OCI-LY1 (cell line): ENCODE data around the gene FMNL1.

Source experiments
- H2AFZ ChIP-seq: fragments of 200-600 bp; sonication (generic), shearing (Covaris generic); 2 replicates; pipeline ENCODE4 v1.6.0; 2014; ENCODE audit warnings: antibody characterized with exemption, mild to moderate bottlenecking, low read length
- H3F3A ChIP-seq: fragments of 200-600 bp; sonication (generic), shearing (Covaris generic); 2 replicates; pipeline ENCODE4 v1.6.0; 2014; ENCODE audit warnings: mild to moderate bottlenecking, antibody characterized with exemption, low read length, moderate library complexity; ENCODE audit not compliant: insufficient read depth
- H3K27ac ChIP-seq: fragments of 200-600 bp; sonication (generic); 2 replicates; pipeline ENCODE4 v1.5.1; 2014; ENCODE audit warnings: low read length, mixed run types, mild to moderate bottlenecking, low read depth; ENCODE audit not compliant: poor library complexity, severe bottlenecking
- H3K27me3 ChIP-seq: fragments of 200-600 bp; sonication (generic); 2 replicates; pipeline ENCODE4 v1.6.0; 2014; ENCODE audit warnings: antibody characterized with exemption, mild to moderate bottlenecking, low read length, moderate library complexity; ENCODE audit not compliant: insufficient read depth
- H3K36me3 ChIP-seq: fragments of 200-600 bp; sonication (generic); 2 replicates; pipeline ENCODE4 v1.6.1; 2014; ENCODE audit warnings: mild to moderate bottlenecking, antibody characterized with exemption, low read length, moderate library complexity, mixed read lengths; ENCODE audit not compliant: insufficient read depth
- H3K4me1 ChIP-seq: fragments of 200-600 bp; sonication (generic); 2 replicates; pipeline ENCODE4 v1.5.1; 2014; ENCODE audit warnings: mild to moderate bottlenecking, low read length, moderate library complexity; ENCODE audit not compliant: insufficient read depth, severe bottlenecking
- H3K4me2 ChIP-seq: fragments of 200-600 bp; sonication (generic), shearing (Covaris generic); 2 replicates; pipeline ENCODE4 v1.6.1; 2014; ENCODE audit warnings: low read length
- H3K4me3 ChIP-seq: fragments of 200-600 bp; sonication (generic); 2 replicates; pipeline ENCODE4 v1.5.1; 2014; ENCODE audit warnings: low read length, low read depth, mild to moderate bottlenecking, mixed read lengths; ENCODE audit not compliant: poor library complexity, severe bottlenecking
- H3K79me2 ChIP-seq: fragments of 200-600 bp; shearing (Covaris generic); 2 replicates; pipeline ENCODE4 v1.6.1; 2016; ENCODE audit warnings: mixed run types, low read length, mixed read lengths; ENCODE audit not compliant: insufficient read depth
- H3K9ac ChIP-seq: fragments of 200-600 bp; sonication (generic), shearing (Covaris generic); 2 replicates; pipeline ENCODE4 v1.6.1; 2014; ENCODE audit warnings: mild to moderate bottlenecking, low read length, mixed read lengths
- H3K9me2 ChIP-seq: fragments of 200-600 bp; sonication (generic), shearing (Covaris generic); 2 replicates; pipeline ENCODE4 v1.6.1; 2014; ENCODE audit warnings: low read depth, mild to moderate bottlenecking, low read length, mixed read lengths
- H3K9me3 ChIP-seq: fragments of 200-600 bp; shearing (Covaris generic); 2 replicates; pipeline ENCODE4 v1.6.1; 2014; ENCODE audit warnings: low read length, mixed read lengths
- H4K20me1 ChIP-seq: fragments of 200-600 bp; sonication (generic), shearing (Covaris generic); 2 replicates; pipeline ENCODE4 v1.6.0; 2016; ENCODE audit warnings: mild to moderate bottlenecking, low read length; ENCODE audit not compliant: insufficient read depth
- CTCF ChIP-seq: fragments of 200-600 bp; sonication (generic), shearing (Covaris generic); IDR thresholded peaks from 2 replicates; pipeline ENCODE4 v1.5.1; 2017; ENCODE audit warnings: mild to moderate bottlenecking, antibody characterized with exemption, low read length, moderate library complexity, mixed read lengths
- EZH2 ChIP-seq: fragments of 200-600 bp; sonication (generic), shearing (Covaris generic); IDR thresholded peaks from 2 replicates; pipeline ENCODE4 v1.8.0; 2017; ENCODE audit warnings: borderline replicate concordance, mixed run types, mild to moderate bottlenecking, antibody characterized with exemption, low read length, moderate library complexity, mixed read lengths

FMNL1 gene

GRCh38 chr17:45172541-45173286 is 49.0 kb upstream of the FMNL1 start:
- Histone ChIP-seq H3K9me3 (no peaks in the 10 kb centered on the region), H3K27me3 (no peaks in the 10 kb centered on the region), H3K9me2 (no peaks in the 10 kb centered on the region), H3K79me2 (no peaks in the 10 kb centered on the region), H2AFZ (peak overlapping the region; percentile 94; the same call in 1 of the 2 replicates), H3K27ac (peak overlapping the region; percentile 18), H3K9ac (peak overlapping the region; percentile 59; the same call in 1 of the 2 replicates), H4K20me1 (no peaks in the 10 kb centered on the region), H3K4me1 (peaks cover 15% of the 10 kb centered on the region), H3K4me2 (peak overlapping the region; percentile 67), H3F3A (0 out of 2 replicates have a peak, but pooled peaks cover 3% of the 10 kb centered on the region), H3K4me3 (peak overlapping the region; percentile 51), H3K36me3 (peaks cover 4% of the 10 kb centered on the region; the same call in 1 of the 2 replicates)
- no peak for TF ChIP-seq CTCF
- TF ChIP-seq EZH2, result no peak

GRCh38 chr17:45175759-45176115 is 45.9 kb upstream of the FMNL1 start:
- peaks cover 15% of the 10 kb centered on the region for H3K4me1 ChIP-seq
- H3K79me2 ChIP-seq, result no peaks in the 10 kb centered on the region
- no peak overlapping the region for H3K4me2 ChIP-seq
- no peak overlapping the region for H3K9ac ChIP-seq
- H4K20me1 ChIP-seq, result no peaks in the 10 kb centered on the region
- H3K4me3 ChIP-seq, result no peak overlapping the region
- H3K9me3 ChIP-seq, result no peaks in the 10 kb centered on the region
- H3K27ac ChIP-seq, result no peak overlapping the region
- H3K27me3 ChIP-seq, result no peaks in the 10 kb centered on the region
- TF ChIP-seq CTCF (no peak), EZH2 (no peak)
- H3F3A ChIP-seq, result 0 out of 2 replicates have a peak, but pooled peaks cover 2% of the 10 kb centered on the region
- H3K9me2 ChIP-seq, result no peaks in the 10 kb centered on the region
- H3K36me3 ChIP-seq, result no peaks in the 10 kb centered on the region
- H2AFZ ChIP-seq, result no peak overlapping the region

- Histone ChIP-seq H3K4me3 (no peak overlapping the region), H3K4me2 (no peak overlapping the region), H3K9ac (no peak overlapping the region), H3K9me3 (no peaks in the 10 kb centered on the region), H3K79me2 (no peaks in the 10 kb centered on the region), H3K9me2 (no peaks in the 10 kb centered on the region), H3K27ac (no peak overlapping the region), H3K36me3 (no peaks in the 10 kb centered on the region), H4K20me1 (no peaks in the 10 kb centered on the region), H3K27me3 (no peaks in the 10 kb centered on the region), H3F3A (no peaks in the 10 kb centered on the region), H2AFZ (no peak overlapping the region), H3K4me1 (peaks cover 6% of the 10 kb centered on the region)
- TF ChIP-seq CTCF, result no peak
- no peak for TF ChIP-seq EZH2
Measured at GRCh38 chr17:45177563-45177962, 44.1 kb upstream of the FMNL1 start.
